HEK293 (cell line): Measurements from ENCODE around the gene UBAP2L.
"Not testable (repeated sequence)": the region's sequence is repeated elsewhere in the genome, so short reads cannot be mapped to it uniquely, and the experiment has no call there.

Experiments
- CTCF ChIP-seq: fragments of 450-650 bp; formaldehyde crosslinking; IDR thresholded peaks from 2 replicates; pipeline ENCODE4 v1.5.1; 2016; ENCODE audit warnings: missing biosample characterization, missing genetic modification characterization
- HIC1 ChIP-seq: fragments of 450-650 bp; formaldehyde crosslinking; IDR thresholded peaks from 2 replicates; pipeline ENCODE4 v1.5.1; 2016; ENCODE audit warnings: missing biosample characterization, missing genetic modification characterization
- PBX3 ChIP-seq: sonication (generic); formaldehyde crosslinking; IDR thresholded peaks from 2 replicates; pipeline ENCODE4 v1.8.1; 2022; ENCODE audit warnings: mild to moderate bottlenecking, moderate library complexity, missing genetic modification reagents
- REPIN1 ChIP-seq: fragments of 450-650 bp; formaldehyde crosslinking; IDR thresholded peaks from 2 replicates; pipeline ENCODE4 v1.5.1; 2017; ENCODE audit warnings: missing biosample characterization, missing genetic modification characterization, low read depth
- REST ChIP-seq: fragments of 450-650 bp; formaldehyde crosslinking; IDR thresholded peaks from 2 replicates; pipeline ENCODE4 v1.5.1; 2016; ENCODE audit warnings: missing biosample characterization, missing genetic modification characterization
- YY1 ChIP-seq: fragments of 450-650 bp; formaldehyde crosslinking; IDR thresholded peaks from 2 replicates; pipeline ENCODE4 v1.5.1; 2018; ENCODE audit warnings: missing biosample characterization, missing genetic modification characterization
- ZNF114 ChIP-seq: fragments of 450-650 bp; formaldehyde crosslinking; IDR thresholded peaks from 2 replicates; pipeline ENCODE4 v1.5.0; 2017; ENCODE audit warnings: missing biosample characterization, missing genetic modification characterization
- ZNF140 ChIP-seq: fragments of 450-650 bp; formaldehyde crosslinking; IDR thresholded peaks from 2 replicates; pipeline ENCODE4 v1.5.1; 2016; ENCODE audit warnings: missing biosample characterization, missing genetic modification characterization
- ZNF24 ChIP-seq: fragments of 450-650 bp; formaldehyde crosslinking; IDR thresholded peaks from 2 replicates; pipeline ENCODE4 v1.5.1; 2016; ENCODE audit warnings: missing biosample characterization, missing genetic modification characterization
- ZNF274 ChIP-seq, 2 experiments: fragments of 200-500 bp in 1 of 2; fragments of 450-650 bp in 1 of 2; sonication (Bioruptor generic) in 1 of 2; formaldehyde crosslinking in 1 of 2; IDR thresholded peaks; 2 replicates each; pipeline versions ENCODE4 v1.5.1 to v1.6.1; 2014 to 2016; ENCODE audit warnings: borderline replicate concordance in 1 of 2, inconsistent platforms in 1 of 2, low read length in 1 of 2, missing biosample characterization in 1 of 2, missing genetic modification characterization in 1 of 2
- ZNF670 ChIP-seq: fragments of 450-650 bp; formaldehyde crosslinking; IDR thresholded peaks from 2 replicates; pipeline ENCODE4 v1.5.1; 2016; ENCODE audit warnings: missing biosample characterization, missing genetic modification characterization, low read depth
- ZNF768 ChIP-seq: fragments of 450-650 bp; formaldehyde crosslinking; IDR thresholded peaks from 2 replicates; pipeline ENCODE4 v1.5.1; 2018; ENCODE audit warnings: missing biosample characterization, mild to moderate bottlenecking, missing genetic modification characterization

- TF ChIP-seq CTCF (tag by site-specific recombination); REPIN1 (tag by site-specific recombination); YY1 (tag by site-specific recombination); HIC1 (tag by site-specific recombination); ZNF114 (tag by site-specific recombination); ZNF24; PBX3 (CRISPR knock-in tag); REST (tag by site-specific recombination); ZNF140; ZNF768 (tag by site-specific recombination); ZNF274 (IDR thresholded peaks at IDR 0.05; ENCODE audit: low read length); ZNF274 (tag by site-specific recombination; IDR thresholded peaks at IDR 0.05; ENCODE audit: borderline replicate concordance); ZNF670 (tag by site-specific recombination): not testable (repeated sequence)
Observed at GRCh38 chr1:154233127-154233526, 12.4 kb downstream of the UBAP2L start.
